Neural cell (in vitro differentiated cells): ENCODE results near the gene IL17RD. TPM values are rescaled to one million over a fixed set of nuclear protein-coding genes. Genes with fewer than 3 reads are reported as not detected.

ENCODE experiments used
- H2AFZ ChIP-seq: fragments of 200-600, 300-800 bp; sonication (generic), shearing (Covaris generic); 2 replicates; pipeline ENCODE4 v1.6.0; 2014; ENCODE audit warnings: low read depth, mild to moderate bottlenecking, antibody characterized with exemption, low read length, moderate library complexity
- H3F3A ChIP-seq: fragments of 200-600 bp; shearing (Covaris generic); 2 replicates; pipeline ENCODE4 v1.6.1; 2016; ENCODE audit warnings: mild to moderate bottlenecking, moderate library complexity, mixed read lengths, antibody characterized with exemption, low read length; ENCODE audit not compliant: insufficient read depth, poor library complexity, severe bottlenecking
- H3K27ac ChIP-seq: fragments of 200-600, 300-800 bp; sonication (generic), shearing (Covaris generic); 2 replicates; pipeline ENCODE4 v1.5.1; 2014; ENCODE audit warnings: mild to moderate bottlenecking, low read length, moderate library complexity
- H3K27me3 ChIP-seq: fragments of 300-800, 200-600 bp; sonication (generic), shearing (Covaris generic); 2 replicates; pipeline ENCODE4 v1.6.0; 2014; ENCODE audit warnings: mild to moderate bottlenecking, low read depth, low read length, moderate library complexity; ENCODE audit not compliant: insufficient read depth
- H3K36me3 ChIP-seq: fragments of 300-800, 200-600 bp; sonication (generic), shearing (Covaris generic); 2 replicates; pipeline ENCODE4 v1.5.1; 2014; ENCODE audit warnings: mild to moderate bottlenecking, antibody characterized with exemption, low read length, moderate library complexity; ENCODE audit not compliant: insufficient read depth
- H3K4me2 ChIP-seq: fragments of 300-800, 200-600 bp; sonication (generic), shearing (Covaris generic); 2 replicates; pipeline ENCODE4 v1.6.0; 2014; ENCODE audit warnings: mild to moderate bottlenecking, low read length
- H3K4me3 ChIP-seq: fragments of 300-800, 200-600 bp; sonication (generic), shearing (Covaris generic); 2 replicates; pipeline ENCODE4 v1.5.1; 2014; ENCODE audit warnings: mild to moderate bottlenecking, low read length, moderate library complexity
- H3K79me2 ChIP-seq: fragments of 200-600 bp; shearing (Covaris generic); replicated peaks from 2 replicates; pipeline ENCODE4 v1.6.0; 2014; ENCODE audit warnings: mild to moderate bottlenecking, low read length, moderate library complexity; ENCODE audit not compliant: insufficient read depth
- H3K9ac ChIP-seq: fragments of 300-800, 200-600 bp; sonication (generic), shearing (Covaris generic); 2 replicates; pipeline ENCODE4 v1.6.1; 2016; ENCODE audit warnings: mild to moderate bottlenecking, low read length, mixed read lengths
- H3K9me2 ChIP-seq: fragments of 200-600 bp; shearing (Covaris generic); 2 replicates; pipeline ENCODE4 v1.6.1; 2016; ENCODE audit warnings: mild to moderate bottlenecking, low read length, mixed read lengths; ENCODE audit not compliant: insufficient read depth
- H3K9me3 ChIP-seq: fragments of 200-600, 300-800 bp; sonication (generic), shearing (Covaris generic); 2 replicates; pipeline ENCODE4 v1.6.1; 2016; ENCODE audit warnings: mild to moderate bottlenecking, mixed run types, low read length, moderate library complexity, mixed read lengths
- H4K20me1 ChIP-seq: fragments of 200-600 bp; shearing (Covaris generic); 2 replicates; pipeline ENCODE4 v1.6.1; 2016; ENCODE audit warnings: mild to moderate bottlenecking, mixed run types; ENCODE audit not compliant: insufficient read depth
- CTCF ChIP-seq: fragments of 450-650 bp; IDR thresholded peaks from 2 replicates; pipeline ENCODE4 v1.5.1; 2014; ENCODE audit warnings: antibody characterized with exemption, mild to moderate bottlenecking, moderate library complexity; ENCODE audit not compliant: poor library complexity, severe bottlenecking
- EP300 ChIP-seq: fragments of 450-650 bp; conservative IDR thresholded peaks from 2 replicates; pipeline ENCODE4 v1.6.1; 2014; ENCODE audit warnings: antibody characterized with exemption, mild to moderate bottlenecking, moderate library complexity; ENCODE audit not compliant: poor library complexity, severe bottlenecking
- EZH2 ChIP-seq: fragments of 200-600, 300-800 bp; shearing (Covaris generic), sonication (generic); IDR thresholded peaks from 2 replicates; pipeline ENCODE4 v1.6.1; 2014; ENCODE audit warnings: antibody characterized with exemption, low read length, borderline replicate concordance, mild to moderate bottlenecking; ENCODE audit not compliant: insufficient read depth, poor library complexity, severe bottlenecking
- MXI1 ChIP-seq: fragments of 450-650 bp; conservative IDR thresholded peaks from 2 replicates; pipeline ENCODE4 v1.6.1; 2014; ENCODE audit warnings: antibody characterized with exemption, mild to moderate bottlenecking; ENCODE audit not compliant: poor library complexity, severe bottlenecking
- POLR2AphosphoS5 ChIP-seq: IDR thresholded peaks from 2 replicates; pipeline ENCODE4 v1.6.1; 2012
- RAD21 ChIP-seq: fragments of 450-650 bp; conservative IDR thresholded peaks from 2 replicates; pipeline ENCODE4 v1.6.1; 2014; ENCODE audit warnings: antibody characterized with exemption, mild to moderate bottlenecking, moderate library complexity
- REST ChIP-seq: IDR thresholded peaks from 2 replicates; pipeline ENCODE4 v1.6.1; 2012; ENCODE audit warnings: borderline replicate concordance
- SMC3 ChIP-seq: fragments of 450-650 bp; conservative IDR thresholded peaks from 2 replicates; pipeline ENCODE4 v1.6.1; 2014; ENCODE audit warnings: antibody characterized with exemption, mild to moderate bottlenecking, moderate library complexity; ENCODE audit not compliant: poor library complexity
- TAF1 ChIP-seq: IDR thresholded peaks from 2 replicates; pipeline ENCODE4 v1.6.1; 2012; ENCODE audit warnings: low read depth
- polyA plus RNA-seq: library from polyadenylated mRNA; depleted of rRNA; stranded (reverse); fragments of >200 nt; gene quantifications from 2 replicates; pipeline ENCODE4 v1.2.3, GENCODE V29; 2014

The IL17RD gene
- polyA plus RNA-seq, 1 donor from 2014 or later, result 14.8 TPM

- H2AFZ ChIP-seq, result no peak overlapping the region
- H3K9me3 ChIP-seq, result no peaks in the 10 kb centered on the region
- no peaks in the 10 kb centered on the region for H3F3A ChIP-seq
- no peak overlapping the region for H3K4me3 ChIP-seq
- no peaks in the 10 kb centered on the region for H4K20me1 ChIP-seq
- H3K27me3 ChIP-seq, result no peaks in the 10 kb centered on the region
- peaks cover 22% of the 10 kb centered on the region for H3K79me2 ChIP-seq
- TF ChIP-seq REST (no peak), CTCF (no peak), EZH2 (no peak), MXI1 (no peak), POLR2AphosphoS5 (no peak), TAF1 (no peak), EP300 (no peak)
- no peaks in the 10 kb centered on the region for H3K9me2 ChIP-seq
- no peak overlapping the region for H3K4me2 ChIP-seq
- H3K9ac ChIP-seq, result no peak overlapping the region
- no peaks in the 10 kb centered on the region for H3K36me3 ChIP-seq
- no peak overlapping the region for H3K27ac ChIP-seq
Measured at GRCh38 chr3:57120451-57121174, 44.5 kb downstream of the IL17RD start.

DNA sequence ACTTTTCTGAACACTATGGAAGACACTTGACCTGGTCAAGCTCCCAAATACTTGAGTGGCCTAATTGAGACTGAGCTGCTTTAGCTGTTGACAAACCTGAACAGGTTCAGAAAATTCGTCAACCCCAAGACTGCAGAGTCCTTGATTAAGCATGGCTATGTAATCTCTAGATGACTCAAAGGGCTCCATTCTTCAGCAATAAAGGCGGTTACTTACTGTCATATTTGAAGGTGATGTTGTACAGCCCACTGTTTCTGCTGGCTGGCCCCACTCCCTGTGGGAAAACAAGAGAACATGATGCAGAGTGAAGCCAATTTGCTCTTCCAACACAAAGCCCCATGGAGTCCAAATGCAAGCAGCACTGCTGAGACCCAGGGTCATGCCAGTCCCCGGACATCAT lies 45.1 kb downstream of the IL17RD start:
- Histone ChIP-seq H3K27me3 (no peaks in the 10 kb centered on the region), H3K9me2 (no peaks in the 10 kb centered on the region), H3K36me3 (no peaks in the 10 kb centered on the region), H3K4me3 (no peak overlapping the region), H2AFZ (no peak overlapping the region), H3K9me3 (no peaks in the 10 kb centered on the region), H3F3A (no peaks in the 10 kb centered on the region), H3K27ac (no peak overlapping the region), H3K79me2 (peaks cover 22% of the 10 kb centered on the region), H4K20me1 (no peaks in the 10 kb centered on the region), H3K4me2 (no peak overlapping the region), H3K9ac (no peak overlapping the region)
- TF ChIP-seq EP300, result no peak
- no peak for TF ChIP-seq CTCF
- TF ChIP-seq TAF1, result no peak
- no peak for TF ChIP-seq MXI1
- no peak for TF ChIP-seq SMC3
- no peak for TF ChIP-seq REST
- TF ChIP-seq POLR2AphosphoS5, result no peak
- TF ChIP-seq EZH2, result no peak
- TF ChIP-seq RAD21, result no peak
